NCI-H1930 (cell line): ENCODE data around the gene GNL3.
"Not testable (repeated sequence)": the region's sequence is repeated elsewhere in the genome, so short reads cannot be mapped to it uniquely, and the experiment has no call there.

Experiments
- DNase-seq, 2 experiments: peaks; one replicate each; lab custom pipeline; 2025; lab: John Stamatoyannopoulos, UW

The GNL3 gene

DNA sequence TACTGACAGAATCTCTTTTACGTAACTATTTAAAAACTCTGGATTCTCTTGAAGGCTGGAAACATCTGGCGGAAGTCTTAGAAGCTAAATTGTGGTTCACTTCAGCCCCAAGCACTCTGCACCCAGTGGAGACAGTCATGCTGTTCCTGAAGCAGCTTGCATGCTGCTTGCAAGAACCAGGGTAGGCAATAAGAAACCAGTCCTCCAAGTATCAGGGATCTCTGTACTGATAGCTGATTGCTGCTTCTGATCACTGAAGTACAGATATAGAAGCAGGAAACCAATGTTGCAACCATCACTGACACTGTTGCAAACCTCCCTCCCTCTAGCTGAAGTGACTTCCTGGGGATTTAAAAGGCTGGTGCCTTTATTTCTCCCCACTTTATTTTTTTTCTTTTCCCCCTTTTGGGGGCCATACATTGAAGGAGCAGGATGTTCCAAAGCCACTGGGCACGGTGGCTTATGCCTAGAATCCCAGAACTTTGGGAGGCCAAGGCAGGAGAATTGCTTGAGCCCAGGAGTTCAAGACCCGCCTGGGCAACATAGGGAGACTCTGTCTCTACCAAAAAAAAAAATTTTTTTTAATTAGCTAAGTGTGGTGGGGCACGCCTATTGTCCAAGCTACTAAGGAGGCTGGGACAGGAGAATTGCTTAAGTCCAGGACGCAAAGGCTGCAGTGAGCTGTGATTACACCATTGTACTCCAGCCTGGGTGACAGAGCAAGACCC is 35.3 kb downstream of the GNL3 start:
- DNase-seq, result no peak

DNA sequence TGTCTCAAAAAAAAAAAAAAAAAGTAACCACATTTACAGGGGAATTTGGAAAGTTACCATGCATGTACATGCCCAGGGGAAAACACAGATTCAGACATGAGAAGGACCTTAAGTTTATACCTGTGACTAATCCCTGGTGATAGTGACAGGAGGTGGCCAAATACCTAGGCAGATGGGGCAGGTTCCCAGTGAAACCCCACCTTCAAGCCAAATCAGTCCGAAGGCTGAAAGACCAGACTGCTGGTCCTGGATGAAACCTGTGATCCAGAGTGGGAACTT is 35.8 kb downstream of the GNL3 start:
- no peak for DNase-seq

DNA sequence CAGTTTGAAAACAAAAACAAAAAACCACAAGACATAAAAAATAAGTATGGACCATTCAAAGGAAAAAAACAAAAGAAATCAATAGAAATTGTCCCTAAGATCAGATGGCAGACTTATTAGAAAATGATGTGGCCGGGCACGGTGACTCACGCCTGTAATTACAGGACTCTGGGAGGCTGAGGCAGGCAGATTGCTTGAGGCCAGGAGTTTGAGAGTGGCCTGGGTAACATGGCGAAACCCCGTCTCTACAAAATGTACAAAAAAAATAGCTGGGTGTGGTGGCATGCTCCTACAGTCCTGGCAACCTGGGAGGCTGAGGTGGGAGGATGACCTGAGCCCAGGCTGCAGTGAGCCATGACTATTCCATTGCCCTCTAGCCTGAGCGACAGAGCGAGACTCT is 36.7 kb downstream of the GNL3 start:
- DNase-seq, result no peak

DNA sequence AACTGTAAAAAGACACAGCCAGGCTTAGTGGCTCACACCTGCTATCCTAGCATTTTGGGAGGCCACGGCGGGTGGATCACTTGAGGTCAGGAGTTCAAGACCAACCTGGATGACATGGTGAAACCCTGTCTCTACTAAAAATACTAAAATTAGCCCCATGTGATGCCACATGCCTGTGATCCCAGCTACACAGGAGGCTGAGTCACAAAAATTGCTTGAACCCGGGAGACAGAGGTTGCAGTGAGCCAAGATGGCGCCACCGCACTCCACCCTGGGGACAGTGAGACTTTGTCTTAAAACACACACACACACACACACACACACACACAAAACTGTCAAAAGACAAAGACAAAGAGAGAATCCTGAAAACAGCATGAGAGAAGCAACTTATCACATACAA is 38.1 kb downstream of the GNL3 start:
- no peak for DNase-seq

DNA sequence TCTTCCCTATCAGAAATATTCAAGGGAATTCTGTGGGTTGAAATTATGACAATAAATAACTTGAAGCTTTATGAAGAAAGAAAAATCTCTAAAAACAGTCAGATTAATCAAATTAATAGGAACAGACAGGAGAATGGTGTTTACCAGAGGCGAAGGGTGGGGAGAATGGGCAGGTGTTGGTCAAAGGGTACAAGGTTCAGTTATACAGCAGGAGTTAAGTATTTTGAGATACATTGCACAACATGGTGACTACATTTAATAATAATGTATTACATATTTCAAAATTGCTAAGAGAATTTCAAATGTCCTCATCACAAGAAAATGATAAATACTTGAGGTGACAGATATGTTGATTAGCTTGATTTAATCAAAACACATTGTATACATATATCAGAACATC is 38.7 kb downstream of the GNL3 start:
- no peak for DNase-seq

DNA sequence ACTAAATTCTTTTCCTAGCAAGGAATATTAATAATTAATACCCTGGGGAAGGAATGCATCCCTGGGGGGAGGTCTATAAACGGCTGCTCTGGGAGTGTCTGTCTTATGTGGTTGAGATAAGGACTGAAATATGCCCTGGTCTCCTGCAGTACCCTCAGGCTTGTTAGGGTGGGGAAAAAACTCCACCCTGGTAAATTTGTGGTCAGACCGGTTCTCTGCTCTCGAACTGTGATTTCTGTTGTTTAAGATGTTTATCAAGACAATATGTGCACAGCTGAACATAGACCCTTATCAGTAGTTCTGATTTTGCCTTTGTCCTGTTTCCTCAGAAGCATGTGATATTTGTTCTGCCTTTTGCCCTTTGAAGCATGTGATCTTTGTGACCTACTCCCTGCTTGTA is 42.9 kb downstream of the GNL3 start:
- not testable (repeated sequence) for DNase-seq

DNA sequence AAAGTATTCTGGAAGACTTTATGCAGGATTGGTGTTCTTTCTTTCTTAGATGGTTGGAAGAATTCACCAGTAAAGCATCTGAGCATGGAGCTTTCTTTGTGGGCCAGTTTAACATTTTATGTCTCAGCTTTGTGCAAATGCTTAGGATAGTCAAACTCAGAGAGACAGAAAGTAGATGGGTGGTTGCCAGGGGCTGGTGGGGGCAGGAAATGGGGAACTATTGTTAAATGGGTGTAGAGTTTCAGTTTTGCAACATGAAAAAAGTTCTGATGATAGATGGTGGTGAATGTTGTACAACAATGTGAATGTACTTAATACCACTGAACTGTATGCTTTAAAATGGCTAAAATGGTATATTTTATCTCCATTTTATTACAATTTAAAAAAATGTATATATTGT is 44.8 kb downstream of the GNL3 start:
- DNase-seq, result no peak

DNA sequence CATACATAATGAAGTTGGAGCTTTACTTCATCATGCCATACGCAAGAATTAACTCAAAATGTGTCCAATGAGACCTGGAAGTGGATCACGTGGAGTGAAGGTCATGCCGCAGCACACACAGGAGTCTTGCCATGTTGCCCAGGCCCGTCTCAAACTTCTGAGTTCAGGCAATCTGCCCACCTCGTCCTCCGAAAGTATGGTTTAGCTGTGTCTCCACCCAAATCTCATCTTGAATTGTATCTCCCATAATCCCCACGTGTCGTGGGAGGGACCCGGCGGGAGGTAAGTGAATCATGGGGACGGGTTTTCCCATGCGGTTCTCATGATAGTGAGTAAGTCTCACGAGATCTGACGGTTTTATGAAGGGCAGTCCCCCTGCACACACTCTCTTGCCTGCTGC is 45.8 kb downstream of the GNL3 start:
- DNase-seq, result no peak

DNA sequence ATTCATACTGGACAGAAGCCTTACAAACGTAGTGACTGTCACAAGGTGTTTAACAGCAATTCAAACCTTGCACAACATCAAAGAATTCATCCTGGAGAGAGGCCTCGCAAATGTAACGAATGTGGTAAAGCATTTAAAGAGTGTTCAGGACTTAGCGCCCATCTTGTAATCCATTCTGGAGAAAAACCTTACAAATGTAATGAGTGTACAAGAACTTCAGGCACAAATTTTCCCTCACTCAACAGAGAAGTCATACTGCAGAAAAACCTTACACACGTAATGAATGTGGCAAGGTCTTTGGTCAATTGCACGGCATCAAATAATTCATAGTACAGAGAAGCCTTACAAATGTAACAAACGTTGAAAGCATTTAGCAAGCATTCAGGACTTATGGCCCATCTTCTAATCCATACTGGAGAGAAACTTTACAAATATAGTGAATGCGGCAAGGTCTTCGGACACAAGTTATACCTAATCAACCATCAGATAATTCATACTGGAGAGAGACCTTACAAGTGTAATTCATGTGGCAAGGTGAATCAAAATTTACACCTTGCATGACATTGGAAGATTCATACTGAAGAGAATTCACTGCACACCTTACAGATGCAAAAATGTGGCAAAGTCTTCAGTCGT is 47.5 kb downstream of the GNL3 start:
- DNase-seq, result no peak

DNA sequence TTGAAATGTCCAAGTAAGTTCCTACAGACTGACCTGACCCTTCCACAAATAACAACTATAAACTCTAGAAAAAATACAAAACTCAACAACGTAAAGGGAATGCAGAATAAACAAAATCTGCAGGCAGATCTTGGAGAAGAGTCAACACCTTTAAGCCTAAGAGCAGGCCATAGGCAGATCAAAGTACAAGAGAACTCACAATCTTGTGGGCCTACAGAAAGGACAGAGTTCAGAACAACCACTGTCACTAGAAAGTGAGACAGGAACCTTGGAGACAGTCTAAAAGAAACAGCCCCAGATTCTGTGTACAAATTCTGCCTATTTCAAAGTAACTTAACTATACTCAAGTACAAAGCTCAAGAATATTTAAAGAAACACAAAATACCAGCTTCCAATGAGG is 53.9 kb downstream of the GNL3 start:
- no peak for DNase-seq

DNA sequence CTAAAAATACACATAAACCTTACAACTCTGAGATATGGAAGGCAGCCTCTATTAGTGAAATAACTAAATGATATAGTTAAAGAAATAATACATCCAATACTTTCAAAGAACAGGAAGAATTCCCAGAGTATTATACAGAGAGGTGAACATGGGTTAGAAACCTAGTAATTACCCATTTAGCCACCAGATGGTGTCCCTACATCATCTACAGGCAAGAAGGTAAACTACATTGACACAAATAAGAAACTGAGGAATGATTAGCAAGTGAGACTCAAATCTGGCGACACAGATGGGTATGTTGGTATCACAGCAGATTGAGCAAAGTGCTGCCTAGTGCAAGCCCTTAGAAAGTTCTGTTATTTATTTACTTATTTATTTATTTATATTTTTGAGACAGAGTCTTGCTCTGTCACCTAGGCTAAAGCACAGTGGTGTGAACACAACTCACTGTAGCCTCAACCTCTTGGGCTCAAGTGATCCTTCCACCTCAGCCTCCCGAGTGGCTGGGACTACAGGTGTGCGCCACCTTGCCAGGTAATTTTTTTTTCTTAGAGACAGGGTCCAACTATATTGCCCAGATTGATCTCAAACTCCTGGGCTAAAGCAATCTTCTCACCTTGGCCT is 56.7 kb downstream of the GNL3 start:
- no peak for DNase-seq

DNA sequence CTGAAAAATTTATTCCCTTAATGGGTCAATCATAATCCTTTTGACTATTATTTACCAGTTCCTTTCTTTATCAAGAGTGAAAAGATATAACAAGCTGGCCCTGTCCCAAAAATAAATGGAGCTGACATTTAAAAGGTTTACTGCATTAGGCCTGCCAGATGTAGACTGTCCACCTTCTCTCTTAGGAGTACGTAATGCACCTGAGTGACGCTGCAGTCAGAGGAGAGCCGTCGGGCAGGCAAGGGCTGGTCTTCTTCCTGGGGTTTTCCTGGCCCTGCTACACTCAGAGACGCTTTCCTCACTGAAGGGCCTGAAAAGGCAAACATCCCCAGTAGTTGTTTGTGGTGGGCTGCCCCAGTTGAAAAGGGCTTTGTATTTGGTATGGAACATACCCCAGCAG is 57.3 kb downstream of the GNL3 start:
- DNase-seq, result no peak

DNA sequence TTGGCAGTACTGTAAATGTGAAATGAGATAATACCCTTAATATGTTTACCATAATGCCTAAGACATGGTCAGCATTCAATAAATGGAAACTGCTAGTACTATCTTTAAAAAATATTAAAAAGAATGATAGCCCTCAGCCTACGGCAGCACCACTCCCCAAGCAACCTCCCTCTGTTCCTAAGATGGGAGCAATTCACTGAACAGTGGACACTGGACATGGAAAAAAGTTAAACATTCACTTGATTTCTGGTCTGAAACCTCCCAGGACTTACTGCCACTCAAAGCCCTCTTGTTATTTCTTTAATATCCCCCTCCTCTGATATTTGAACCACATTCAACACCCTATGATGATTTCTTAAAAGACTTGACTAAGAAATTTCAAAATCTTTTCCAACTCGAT is 57.9 kb downstream of the GNL3 start:
- DNase-seq, result no peak
